Fibroblast of lung (primary cell): ENCODE results near the gene ATP9B. TPM values are rescaled to one million over a fixed set of nuclear protein-coding genes. Genes with fewer than 3 reads are reported as not detected.
A peak's percentile ranks its signal among the peaks of the same experiment; 100 is the strongest.

Source experiments
- DNase-seq, 2 donors: peaks; one replicate each; pipeline versions ENCODE4 v3.0.0 to v3.0.0-alpha.2; 2010; ENCODE audit warnings: low read depth in 2 of 2
- H2AFZ ChIP-seq: 2 replicates; pipeline ENCODE4 v1.5.1; 2012; ENCODE audit warnings: low read length, control low read depth, inconsistent platforms
- H3K27ac ChIP-seq: 2 replicates; pipeline ENCODE4 v1.5.1; 2011; ENCODE audit warnings: low read length, control low read depth; ENCODE audit not compliant: insufficient read depth
- H3K27me3 ChIP-seq: 2 replicates; pipeline ENCODE4 v1.5.1; 2011; ENCODE audit warnings: mild to moderate bottlenecking, low read length; ENCODE audit not compliant: control insufficient read depth, insufficient read depth
- H3K36me3 ChIP-seq: 2 replicates; pipeline ENCODE4 v1.5.1; 2011; ENCODE audit warnings: low read length; ENCODE audit not compliant: control insufficient read depth, insufficient read depth
- H3K4me1 ChIP-seq: 2 replicates; pipeline ENCODE4 v1.5.1; 2011; ENCODE audit warnings: low read length; ENCODE audit not compliant: control insufficient read depth, insufficient read depth; ENCODE audit errors: extremely low read depth
- H3K4me2 ChIP-seq: 2 replicates; pipeline ENCODE4 v1.5.1; 2011; ENCODE audit warnings: low read length, control low read depth; ENCODE audit not compliant: insufficient read depth; ENCODE audit errors: extremely low read depth
- H3K4me3 ChIP-seq, 4 experiments: fragments of 200-600 bp in 1 of 4; sonication (generic) in 1 of 4; replicated peaks in 1 of 4; 2 replicates each; pipeline ENCODE4 v1.5.1; 2011 to 2016; ENCODE audit warnings: low read length in 4 of 4, low read depth in 3 of 4, mild to moderate bottlenecking in 3 of 4, control low read depth in 2 of 4, inconsistent platforms in 1 of 4, mixed read lengths in 1 of 4; ENCODE audit not compliant: insufficient read depth in 1 of 4; ENCODE audit errors: control extremely low read depth in 1 of 4
- H3K79me2 ChIP-seq: 2 replicates; pipeline ENCODE4 v1.5.1; 2012; ENCODE audit warnings: mild to moderate bottlenecking, low read length, inconsistent platforms; ENCODE audit not compliant: control insufficient read depth, insufficient read depth
- H3K9ac ChIP-seq: 2 replicates; pipeline ENCODE4 v1.5.1; 2011; ENCODE audit warnings: mild to moderate bottlenecking, low read length, control low read depth; ENCODE audit not compliant: insufficient read depth
- H3K9me3 ChIP-seq: 2 replicates; pipeline ENCODE4 v1.5.1; 2012; ENCODE audit warnings: low read depth, low read length; ENCODE audit not compliant: control insufficient read depth, insufficient read depth
- H4K20me1 ChIP-seq: 2 replicates; pipeline ENCODE4 v1.5.1; 2011; ENCODE audit warnings: low read length; ENCODE audit not compliant: control insufficient read depth, insufficient read depth; ENCODE audit errors: extremely low read depth
- CTCF ChIP-seq, 2 donors: IDR thresholded peaks in 1 of 2; conservative IDR thresholded peaks in 1 of 2; 1 replicate in 1 of 2; 2 replicates in 1 of 2; pipeline ENCODE4 v1.5.1; 2011 to 2012; ENCODE audit warnings: low read length in 2 of 2, control low read depth in 1 of 2, inconsistent platforms in 1 of 2, low read depth in 1 of 2, mild to moderate bottlenecking in 1 of 2
- EZH2 ChIP-seq: IDR thresholded peaks from 2 replicates; pipeline ENCODE4 v1.5.1; 2012; ENCODE audit warnings: low read length, control low read depth, mild to moderate bottlenecking; ENCODE audit errors: missing control alignments
- polyA plus RNA-seq, 2 donors: library from polyadenylated mRNA; depleted of rRNA in 1 of 2; stranded (reverse) in 1 of 2; unstranded in 1 of 2; fragments of >200 nt; gene quantifications; 2 replicates each; pipeline ENCODE4 v1.2.1, GENCODE V29; 2011 to 2012; ENCODE audit warnings: missing spikeins in 1 of 2
- total RNA-seq: library from RNA; depleted of rRNA; stranded (reverse); fragments of >200 nt; gene quantifications from 2 replicates; pipeline ENCODE4 v1.2.1, GENCODE V29; 2014

The ATP9B gene
- total and polyA plus RNA-seq, 2 donors (not counting 1 experiment from before 2014, with no cell fraction given): 11.2 to 27.7 TPM

GRCh38 chr18:79200546-79201268 is 131.5 kb downstream of the ATP9B start:
- Histone ChIP-seq H3K27ac (no peak overlapping the region), H3K79me2 (no peaks in the 10 kb centered on the region), H4K20me1 (no peaks in the 10 kb centered on the region), H3K27me3 (no peaks in the 10 kb centered on the region), H2AFZ (no peak overlapping the region), H3K36me3 (no peaks in the 10 kb centered on the region), H3K4me3 (no peak overlapping the region), H3K9ac (no peak overlapping the region), H3K9me3 (no peaks in the 10 kb centered on the region), H3K4me2 (no peak overlapping the region), H3K4me1 (no peaks in the 10 kb centered on the region)
- peak; percentile 11 to 17 for DNase-seq
- TF ChIP-seq CTCF (conservative IDR thresholded peaks at IDR 0.05 in 1 of 2, IDR thresholded peaks at IDR 0.05 in 1 of 2; ENCODE audit: low read depth in 1 of 2, low read length in 2 of 2) (no peak), EZH2 (no peak)

- no peak overlapping the region for H3K9ac ChIP-seq
- no peaks in the 10 kb centered on the region for H3K27me3 ChIP-seq
- no peaks in the 10 kb centered on the region for H3K9me3 ChIP-seq
- H2AFZ ChIP-seq: no peak overlapping the region
- no peak overlapping the region for H3K4me2 ChIP-seq
- H4K20me1 ChIP-seq: no peaks in the 10 kb centered on the region
- no peaks in the 10 kb centered on the region for H3K79me2 ChIP-seq
- H3K4me1 ChIP-seq: no peaks in the 10 kb centered on the region
- DNase-seq: peak in 1 of 2 donors; percentile 63
- no peaks in the 10 kb centered on the region for H3K36me3 ChIP-seq
- TF ChIP-seq CTCF (conservative IDR thresholded peaks at IDR 0.05 in 1 of 2, IDR thresholded peaks at IDR 0.05 in 1 of 2; ENCODE audit: low read depth in 1 of 2, low read length in 2 of 2) (no peak), EZH2 (no peak)
- H3K27ac ChIP-seq: no peak overlapping the region
- no peak overlapping the region for H3K4me3 ChIP-seq
Observed at GRCh38 chr18:79203017-79203605, 133.9 kb downstream of the ATP9B start.

- TF ChIP-seq EZH2 (no peak), CTCF (conservative IDR thresholded peaks at IDR 0.05 in 1 of 2, IDR thresholded peaks at IDR 0.05 in 1 of 2; ENCODE audit: low read depth in 1 of 2, low read length in 2 of 2) (no peak)
- no peaks in the 10 kb centered on the region for H3K36me3 ChIP-seq
- no peaks in the 10 kb centered on the region for H3K79me2 ChIP-seq
- H3K27me3 ChIP-seq: no peaks in the 10 kb centered on the region
- no peaks in the 10 kb centered on the region for H3K4me1 ChIP-seq
- H4K20me1 ChIP-seq: no peaks in the 10 kb centered on the region
- no peak overlapping the region for H2AFZ ChIP-seq
- no peak for DNase-seq
- no peak overlapping the region for H3K4me3 ChIP-seq
- H3K4me2 ChIP-seq: no peak overlapping the region
- no peak overlapping the region for H3K9ac ChIP-seq
- H3K9me3 ChIP-seq: no peaks in the 10 kb centered on the region
- no peak overlapping the region for H3K27ac ChIP-seq
Observed at GRCh38 chr18:79204889-79205807, 136.0 kb downstream of the ATP9B start.
